ENCODE measurements around the gene MECP2.

MECP2 gene

GRCh38 chrX:154136627-154137161 lies 39.2 kb upstream of the MECP2 start:
- peak overlapping the region; percentile 44 for H3K4me3 ChIP-seq (ENCODE audit: low read depth, low read length)
- peak; percentile 36 for DNase-seq (ENCODE audit: low read depth)
- TF ChIP-seq CTCF (conservative IDR thresholded peaks at IDR 0.05; ENCODE audit: low read depth, low read length) = peak; percentile 60

GRCh38 chrX:154135458-154136229 lies 38.1 kb upstream of the MECP2 start:
- no peak for DNase-seq (ENCODE audit: low read depth)
- no peak overlapping the region for H3K4me3 ChIP-seq (ENCODE audit: low read depth, low read length)
- TF ChIP-seq CTCF (conservative IDR thresholded peaks at IDR 0.05; ENCODE audit: low read depth, low read length) = no peak

GRCh38 chrX:154132366-154132765 lies 34.8 kb upstream of the MECP2 start:
- H3K4me3 ChIP-seq (ENCODE audit: low read depth, low read length) = no peak overlapping the region
- no peak for DNase-seq (ENCODE audit: low read depth)
- no peak for TF ChIP-seq CTCF (conservative IDR thresholded peaks at IDR 0.05; ENCODE audit: low read depth, low read length)

- DNase-seq (ENCODE audit: low read depth) = no peak
- no peak for TF ChIP-seq CTCF (conservative IDR thresholded peaks at IDR 0.05; ENCODE audit: low read depth, low read length)
- no peak overlapping the region for H3K4me3 ChIP-seq (ENCODE audit: low read depth, low read length)
Observed at GRCh38 chrX:154131955-154132354, 34.4 kb upstream of the MECP2 start.

- H3K4me3 ChIP-seq (ENCODE audit: low read depth, low read length) = no peak overlapping the region
- no peak for TF ChIP-seq CTCF (conservative IDR thresholded peaks at IDR 0.05; ENCODE audit: low read depth, low read length)
- no peak for DNase-seq (ENCODE audit: low read depth)
Observed at GRCh38 chrX:154126101-154126500, 28.6 kb upstream of the MECP2 start.

GRCh38 chrX:154125391-154126040 lies 28.0 kb upstream of the MECP2 start:
- H3K4me3 ChIP-seq (ENCODE audit: low read depth, low read length) = no peak overlapping the region
- TF ChIP-seq CTCF (conservative IDR thresholded peaks at IDR 0.05; ENCODE audit: low read depth, low read length) = no peak
- no peak for DNase-seq (ENCODE audit: low read depth)

Data from choroid plexus epithelial cell (primary cell).